Ovary (tissue), 9 donors: ENCODE results near the gene GKN2. TPM values are rescaled to one million over a fixed set of nuclear protein-coding genes. Genes with fewer than 3 reads are reported as not detected.

Source experiments
- DNase-seq, 5 donors: peaks; one replicate each; pipeline ENCODE4 v3.0.0-alpha.2; 2019 to 2020
- H3K27ac ChIP-seq, 2 donors: fragments of 200-600 bp; one replicate each; pipeline versions ENCODE4 v1.5.1 to v1.8.0; 2019 to 2022
- H3K27me3 ChIP-seq: fragments of 200-600 bp; one replicate; pipeline ENCODE4 v1.8.0; 2022
- H3K36me3 ChIP-seq: fragments of 200-600 bp; sonication (generic); one replicate; pipeline ENCODE4 v1.5.1; 2019
- H3K4me1 ChIP-seq: one replicate; pipeline ENCODE4 v1.8.1; 2013; ENCODE audit warnings: mild to moderate bottlenecking, moderate library complexity; ENCODE audit not compliant: insufficient read depth
- H3K4me3 ChIP-seq: fragments of 200-600 bp; sonication (generic); one replicate; pipeline ENCODE4 v1.5.1; 2017
- H3K9me3 ChIP-seq, 2 donors: fragments of 200-600 bp in 1 of 2; sonication (generic) in 1 of 2; one replicate each; pipeline versions ENCODE4 v1.5.1 to v1.8.1; 2013 to 2019; ENCODE audit warnings: mild to moderate bottlenecking in 1 of 2, moderate library complexity in 1 of 2
- EP300 ChIP-seq: sonication (generic); formaldehyde crosslinking; IDR thresholded peaks from one replicate; pipeline ENCODE4 v1.6.1; 2017; ENCODE audit warnings: antibody characterized with exemption
- POLR2A ChIP-seq: fragments of 450-650 bp; IDR thresholded peaks from one replicate; pipeline ENCODE4 v1.6.1; 2017; ENCODE audit warnings: antibody characterized with exemption, mild to moderate bottlenecking, moderate library complexity
- WGBS, 3 donors: extraction: QIAGEN DNeasy Blood & Tissue Kit in 1 of 3; methylation state at CpG; one replicate each; pipeline versions ENCODE4 v1.1.5 to v1.1.7; 2013 to 2017; 5-methylcytosine and 5-hydroxymethylcytosine counted together
- intact Hi-C, 4 donors: fragments of 100-400 bp; cut with DNase I; formaldehyde crosslinking; loops; one replicate each; pipeline versions ENCODE4 v1.11.0 to v1.15.1; 2022 to 2023
- polyA plus RNA-seq, 2 donors: library from polyadenylated mRNA; stranded (reverse); fragments of 200-250 nt in 1 of 2; fragments of 350-450 nt in 1 of 2; fragmentation: Illumina TruSeq in 1 of 2; extraction: RNeasy Lipid Tissue Mini Kit (QIAGEN cat#74804) in 1 of 2; gene quantifications; one replicate each; pipeline ENCODE4 v1.2.3, GENCODE V29; 2013 to 2014
- total RNA-seq, 7 donors: library from RNA; depleted of rRNA in 2 of 7; stranded (reverse); fragments of >200 nt in 2 of 7; fragmentation: NEBNext Ultra II Directional in 3 of 7; extraction: Animal tissue kit (Norgen Biotek cat#: 25700) in 3 of 7; gene quantifications; one replicate each; pipeline versions ENCODE4 v1.1.0 to v1.2.4, GENCODE V29; 2016 to 2023
- TF ChIP-seq, protein P1 (sequence below), 3 donors: fragments of 450-650 bp in 2 of 3; fragments of 200-600 bp in 1 of 3; IDR thresholded peaks; one replicate each; pipeline versions ENCODE4 v1.5.1 to v1.8.0; 2016 to 2022; ENCODE audit warnings: antibody characterized with exemption in 3 of 3, mild to moderate bottlenecking in 1 of 3
- donor health status: DM: no; HTN: no; CAD: no; lungs with moderate emphysema.
- donor health status: DM: no; HTN: no; CAD: no.
- donor health status: Bipolar disorder and iron deficiency.
- donor health status: DM: yes; HTN: yes; CAD: no.
- donor health status: DM: no; HTN: no; CAD: no.
- donor health status: DM: yes; HTN: yes; CAD: no.

The GKN2 gene
- total and polyA plus RNA-seq, 9 donors, result 0.77 TPM; not detected in 8

DNA sequence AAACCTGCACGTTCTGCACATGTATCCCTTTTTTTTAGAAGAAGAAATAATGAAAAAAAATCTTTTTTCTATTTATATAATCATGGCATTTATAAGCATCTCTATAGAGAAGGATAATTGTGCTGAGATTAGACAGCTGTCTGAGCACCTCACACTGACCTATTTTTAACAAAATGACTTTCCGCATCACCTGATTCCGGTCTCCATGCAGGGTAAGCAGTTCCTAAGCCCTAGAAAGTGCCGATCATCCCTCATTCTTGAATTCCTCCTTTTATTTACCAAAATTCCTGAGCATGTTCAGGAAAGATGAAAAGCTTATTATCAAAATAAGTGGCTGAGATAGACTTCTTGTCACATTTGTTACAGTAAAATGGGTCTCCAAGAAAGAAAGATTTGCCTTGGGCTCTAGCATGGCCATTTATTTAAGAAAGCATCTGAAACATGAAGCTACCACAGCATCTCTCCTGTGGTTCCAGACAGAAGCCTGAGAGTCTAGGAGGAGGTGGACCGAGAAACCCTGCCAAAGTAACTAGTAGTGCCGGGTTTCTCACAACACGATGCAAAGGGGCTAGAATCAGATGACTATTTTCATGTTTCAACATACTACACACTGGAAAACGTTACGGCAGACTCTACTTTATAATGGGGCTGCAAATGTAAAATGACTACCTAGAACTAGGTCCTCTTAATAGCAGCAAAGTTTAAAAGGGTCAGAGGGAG lies 22.4 kb upstream of the GKN2 start:
- Histone ChIP-seq H3K9me3 (no peaks in the 10 kb centered on the region), H3K36me3 (no peaks in the 10 kb centered on the region), H3K27me3 (no peaks in the 10 kb centered on the region), H3K4me3 (no peak overlapping the region), H3K4me1 (no peaks in the 10 kb centered on the region), H3K27ac (no peak overlapping the region)
- no peak for DNase-seq
- TF ChIP-seq POLR2A (no peak), EP300 (no peak)
- TF ChIP-seq, protein P1, sequence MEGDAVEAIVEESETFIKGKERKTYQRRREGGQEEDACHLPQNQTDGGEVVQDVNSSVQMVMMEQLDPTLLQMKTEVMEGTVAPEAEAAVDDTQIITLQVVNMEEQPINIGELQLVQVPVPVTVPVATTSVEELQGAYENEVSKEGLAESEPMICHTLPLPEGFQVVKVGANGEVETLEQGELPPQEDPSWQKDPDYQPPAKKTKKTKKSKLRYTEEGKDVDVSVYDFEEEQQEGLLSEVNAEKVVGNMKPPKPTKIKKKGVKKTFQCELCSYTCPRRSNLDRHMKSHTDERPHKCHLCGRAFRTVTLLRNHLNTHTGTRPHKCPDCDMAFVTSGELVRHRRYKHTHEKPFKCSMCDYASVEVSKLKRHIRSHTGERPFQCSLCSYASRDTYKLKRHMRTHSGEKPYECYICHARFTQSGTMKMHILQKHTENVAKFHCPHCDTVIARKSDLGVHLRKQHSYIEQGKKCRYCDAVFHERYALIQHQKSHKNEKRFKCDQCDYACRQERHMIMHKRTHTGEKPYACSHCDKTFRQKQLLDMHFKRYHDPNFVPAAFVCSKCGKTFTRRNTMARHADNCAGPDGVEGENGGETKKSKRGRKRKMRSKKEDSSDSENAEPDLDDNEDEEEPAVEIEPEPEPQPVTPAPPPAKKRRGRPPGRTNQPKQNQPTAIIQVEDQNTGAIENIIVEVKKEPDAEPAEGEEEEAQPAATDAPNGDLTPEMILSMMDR (IDR thresholded peaks at IDR 0.05), result no peak
- intact Hi-C loops, result no loop called here
- WGBS, 3 donors, result 57 to 63% (median 59%) methylated on average over 9 of the region's 9 CpGs

- no peak within 1 kb of the TSS for H3K27ac ChIP-seq
- TF ChIP-seq, protein P1 (IDR thresholded peaks at IDR 0.05), result no peak
- TF ChIP-seq POLR2A (no peak), EP300 (no peak)
- no peaks in the 10 kb centered on the region for H3K9me3 ChIP-seq
- H3K36me3 ChIP-seq, result no peaks in the 10 kb centered on the region
- WGBS, 3 donors, result 32 to 48% (median 39%) methylated on average over 3 of the region's 3 CpGs
- intact Hi-C loops, result no loop called here
- DNase-seq, result no peak
- no peaks in the 10 kb centered on the region for H3K4me1 ChIP-seq
- no peak within 1 kb of the TSS for H3K4me3 ChIP-seq
- no peaks in the 10 kb centered on the region for H3K27me3 ChIP-seq
Measured at GRCh38 chr2:68974251-68974650, 21.6 kb upstream of the GKN2 start, which contains the start of gene GKN1. TSS of gene GKN1 (plus strand) at chr2:68974636. CDS start at chr2:68974678, 42 bp downstream.

GRCh38 chr2:68971591-68972231 lies 19.0 kb upstream of the GKN2 start:
- Histone ChIP-seq H3K36me3 (no peaks in the 10 kb centered on the region), H3K4me3 (no peak overlapping the region), H3K27ac (no peak overlapping the region), H3K27me3 (no peaks in the 10 kb centered on the region), H3K9me3 (no peaks in the 10 kb centered on the region), H3K4me1 (no peaks in the 10 kb centered on the region)
- no peak for DNase-seq
- TF ChIP-seq EP300 (no peak), POLR2A (no peak)
- WGBS, 3 donors, result 45 to 82% (median 61%) methylated on average over 5 of the region's 5 CpGs
- intact Hi-C loops, result no loop called here

DNA sequence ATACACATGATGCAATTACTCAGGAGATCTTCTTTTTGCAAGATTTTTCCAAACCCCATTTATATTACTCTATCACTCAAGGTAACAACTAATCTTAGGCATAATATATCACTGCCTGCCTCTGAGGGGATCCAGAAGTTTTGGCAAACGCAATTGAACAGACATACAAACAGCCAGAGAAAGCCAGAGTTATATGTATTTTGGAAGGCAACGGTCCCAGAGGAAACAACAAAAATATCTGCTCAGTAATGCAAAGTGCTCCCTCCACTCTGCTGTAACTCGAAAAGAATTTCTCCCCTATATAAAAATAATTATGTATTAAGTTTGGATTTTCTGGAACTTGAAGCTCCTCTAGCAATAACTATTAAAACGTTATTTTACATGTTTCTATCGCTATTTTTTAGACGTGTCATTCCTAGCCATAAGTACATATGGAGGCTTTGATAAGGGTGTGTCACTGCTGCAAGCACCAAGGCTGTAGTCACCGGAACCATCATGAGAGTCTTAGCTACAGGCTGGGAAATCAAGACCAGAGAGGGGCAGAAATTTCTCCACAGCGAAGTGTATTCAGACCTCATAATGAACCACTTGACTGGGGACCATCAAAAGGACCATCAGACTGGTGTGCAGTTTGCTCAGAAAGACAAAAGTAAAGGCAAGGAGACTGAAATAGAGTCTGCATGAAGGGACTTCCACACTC lies 18.0 kb upstream of the GKN2 start:
- Histone ChIP-seq H3K4me1 (no peaks in the 10 kb centered on the region), H3K27me3 (no peaks in the 10 kb centered on the region), H3K27ac (no peak overlapping the region), H3K4me3 (no peak overlapping the region), H3K9me3 (no peaks in the 10 kb centered on the region), H3K36me3 (no peaks in the 10 kb centered on the region)
- TF ChIP-seq POLR2A (no peak), EP300 (no peak)
- TF ChIP-seq, protein P1 (IDR thresholded peaks at IDR 0.05), result no peak
- DNase-seq, result no peak
- intact Hi-C loops, result no loop called here
- WGBS, 3 donors, result 67 to 75% (median 69%) methylated on average over 8 of the region's 8 CpGs
